Pancreas (tissue), 10 donors: ENCODE results near the gene CHSY3. TPM values are rescaled to one million over a fixed set of nuclear protein-coding genes. Genes with fewer than 3 reads are reported as not detected.

Source experiments
- ATAC-seq, 4 donors: fragments of 200-7000 bp; cut with Tn5 transposase; one replicate each; pipeline versions ENCODE4 v1.8.0 to v1.9.1; 2020; ENCODE audit warnings: mild to moderate bottlenecking in 4 of 4, moderate library complexity in 4 of 4
- DNase-seq, 6 donors: peaks; one replicate each; pipeline ENCODE4 v3.0.0-alpha.2; 2020
- FAIRE-seq: peaks from 2 replicates; lab custom pipeline; 2012; peaks lifted over from hg19 to GRCh38; lab: Jason Lieb, UNC
- H3K27ac ChIP-seq, 4 donors: fragments of 200-600 bp; sonication (generic); 1 replicate in 3 of 4; 2 replicates in 1 of 4; pipeline versions ENCODE4 v1.5.0 to v1.8.0; 2020
- H3K27me3 ChIP-seq, 4 donors: fragments of 200-600 bp; one replicate each; pipeline ENCODE4 v1.8.0; 2021
- H3K36me3 ChIP-seq, 3 donors: fragments of 200-600 bp; sonication (generic) in 1 of 3; one replicate each; pipeline versions ENCODE4 v1.5.0 to v1.8.0; 2020 to 2021
- H3K4me1 ChIP-seq, 3 donors: fragments of 200-600 bp; one replicate each; pipeline ENCODE4 v1.8.0; 2021
- H3K4me3 ChIP-seq, 4 donors: fragments of 200-600 bp; sonication (generic) in 2 of 4; one replicate each; pipeline versions ENCODE4 v1.5.0 to v1.8.0; 2020 to 2021
- H3K9me3 ChIP-seq, 4 donors: fragments of 200-600 bp; one replicate each; pipeline ENCODE4 v1.8.0; 2021
- CTCF ChIP-seq, 4 donors: fragments of 200-600 bp; sonication (generic) in 3 of 4; IDR thresholded peaks; one replicate each; pipeline versions ENCODE4 v1.5.0 to v1.8.0; 2021; ENCODE audit warnings: antibody characterized with exemption in 4 of 4
- WGBS, 2 donors: extraction: QIAGEN DNeasy Blood & Tissue Kit; methylation state at CpG; one replicate each; pipeline ENCODE4 v1.1.7; 2013; 5-methylcytosine and 5-hydroxymethylcytosine counted together
- intact Hi-C, 3 donors: fragments of 100-400 bp; cut with DNase I; formaldehyde crosslinking; loops; one replicate each; pipeline versions ENCODE4 v1.11.1 to v1.14.2; 2022
- polyA plus RNA-seq, 2 donors: library from polyadenylated mRNA; stranded (reverse); fragments of 200-250 nt; gene quantifications; one replicate each; pipeline ENCODE4 v1.2.3, GENCODE V29; 2013
- total RNA-seq, 6 donors: library from RNA; stranded (reverse); fragmentation: NEBNext Ultra II Directional in 4 of 6; extraction: Animal tissue kit (Norgen Biotek cat#: 25700) in 4 of 6; gene quantifications; one replicate each; pipeline versions ENCODE4 v1.2.1 to v1.2.4, GENCODE V29; 2021 to 2023
- donor health status: healthy with polysubstance abuse.
- donor health status: DM: no; HTN: no; CAD: no; lungs with moderate emphysema.
- donor health status: DM: no; HTN: no; CAD: no.
- donor health status: control.
- donor health status: control.
- donor health status: Bipolar disorder and iron deficiency.
- donor health status: DM: yes; HTN: yes; CAD: no.
- donor health status: DM: no; HTN: no; CAD: no.
- donor health status: DM: no; HTN: no; CAD: no.
- donor health status: DM: yes; HTN: yes; CAD: no.

Gene CHSY3
- total and polyA plus RNA-seq, 8 donors, result 0.07 to 1.2 (median 0.16) TPM

- TF ChIP-seq CTCF (IDR thresholded peaks at IDR 0.05), result no peak
- DNase-seq (no peak), ATAC-seq (no peak), FAIRE-seq (no peak)
- no peak overlapping the region for H3K4me3 ChIP-seq
- H3K27me3 ChIP-seq, result no peaks in the 10 kb centered on the region
- H3K9me3 ChIP-seq, result no peaks in the 10 kb centered on the region
- 63 to 68% methylated on average over 3 of the region's 3 CpGs for WGBS, 2 donors
- no peak overlapping the region for H3K27ac ChIP-seq
- H3K36me3 ChIP-seq, result no peaks in the 10 kb centered on the region
- intact Hi-C loops, result no loop called here
- H3K4me1 ChIP-seq, result no peaks in the 10 kb centered on the region
Observed at GRCh38 chr5:129938077-129938476, 33.8 kb downstream of the CHSY3 start.

GRCh38 chr5:129943936-129944335 is 39.7 kb downstream of the CHSY3 start:
- FAIRE-seq (no peak), ATAC-seq (no peak), DNase-seq (no peak)
- intact Hi-C loops, result no loop called here
- no peak for TF ChIP-seq CTCF (IDR thresholded peaks at IDR 0.05)
- Histone ChIP-seq H3K4me1 (no peaks in the 10 kb centered on the region), H3K4me3 (no peak overlapping the region), H3K9me3 (no peaks in the 10 kb centered on the region), H3K27me3 (no peaks in the 10 kb centered on the region), H3K36me3 (no peaks in the 10 kb centered on the region), H3K27ac (no peak overlapping the region)
- 0 to 47% methylated on average over 1 of the region's 1 CpG for WGBS, 2 donors

GRCh38 chr5:129945028-129945427 is 40.8 kb downstream of the CHSY3 start:
- no peak for FAIRE-seq
- intact Hi-C loops, result no loop called here

GRCh38 chr5:129945774-129946270 is 41.6 kb downstream of the CHSY3 start:
- H3K36me3 ChIP-seq, result no peaks in the 10 kb centered on the region
- 83 to 89% methylated on average over 1 of the region's 1 CpG for WGBS, 2 donors
- DNase-seq, result no peak
- no peak overlapping the region for H3K27ac ChIP-seq
- no peaks in the 10 kb centered on the region for H3K9me3 ChIP-seq
- H3K4me1 ChIP-seq, result no peaks in the 10 kb centered on the region
- TF ChIP-seq CTCF (IDR thresholded peaks at IDR 0.05), result no peak
- no peak for ATAC-seq
- no peak overlapping the region for H3K4me3 ChIP-seq
- FAIRE-seq, result no peak
- intact Hi-C loops, result no loop called here
- H3K27me3 ChIP-seq, result no peaks in the 10 kb centered on the region

More at GRCh38 chr5:129945028-129945427, 40.8 kb downstream of the CHSY3 start:
- Histone ChIP-seq H3K9me3 (no peaks in the 10 kb centered on the region), H3K4me3 (no peak overlapping the region), H3K27ac (no peak overlapping the region), H3K36me3 (no peaks in the 10 kb centered on the region), H3K27me3 (no peaks in the 10 kb centered on the region), H3K4me1 (no peaks in the 10 kb centered on the region)
- no peak for TF ChIP-seq CTCF (IDR thresholded peaks at IDR 0.05)
- ATAC-seq (no peak), DNase-seq (no peak)

GRCh38 chr5:129951039-129951438 is 46.8 kb downstream of the CHSY3 start:
- no peak overlapping the region for H3K4me3 ChIP-seq
- H3K27me3 ChIP-seq, result no peaks in the 10 kb centered on the region
- no peaks in the 10 kb centered on the region for H3K9me3 ChIP-seq
- no peak for DNase-seq
- 24 to 43% methylated on average over 2 of the region's 2 CpGs for WGBS, 2 donors
- no peak for FAIRE-seq
- intact Hi-C loops, result no loop called here
- no peak for TF ChIP-seq CTCF (IDR thresholded peaks at IDR 0.05)
- H3K27ac ChIP-seq, result no peak overlapping the region
- ATAC-seq, result no peak
- H3K36me3 ChIP-seq, result no peaks in the 10 kb centered on the region
- no peaks in the 10 kb centered on the region for H3K4me1 ChIP-seq
